Smooth muscle cell (in vitro differentiated cells): Measurements from ENCODE around the gene HDAC9. TPM values are rescaled to one million over a fixed set of nuclear protein-coding genes. Genes with fewer than 3 reads are reported as not detected.

Source experiments
- DNase-seq: peaks from one replicate; lab custom pipeline; 2025; ENCODE audit not compliant: unreplicated experiment; lab: John Stamatoyannopoulos, UW
- H2AFZ ChIP-seq: fragments of 200-600 bp; sonication (generic); 2 replicates; pipeline ENCODE4 v1.6.0; 2016; ENCODE audit warnings: antibody characterized with exemption, low read depth, mild to moderate bottlenecking
- H3F3A ChIP-seq: fragments of 200-600 bp; sonication (generic); 2 replicates; pipeline ENCODE4 v1.6.0; 2017; ENCODE audit warnings: antibody characterized with exemption, low read depth
- H3K27ac ChIP-seq: fragments of 200-600 bp; sonication (generic); 2 replicates; pipeline ENCODE4 v1.5.1; 2016; ENCODE audit warnings: low read depth, mild to moderate bottlenecking
- H3K27me3 ChIP-seq: fragments of 200-600 bp; sonication (generic); 2 replicates; pipeline ENCODE4 v1.6.1; 2016; ENCODE audit warnings: low read depth, mild to moderate bottlenecking
- H3K36me3 ChIP-seq: fragments of 200-600 bp; sonication (generic); 2 replicates; pipeline ENCODE4 v1.5.1; 2016; ENCODE audit warnings: low read depth
- H3K4me1 ChIP-seq: fragments of 200-600 bp; sonication (generic); 2 replicates; pipeline ENCODE4 v1.5.1; 2016; ENCODE audit warnings: low read depth
- H3K4me2 ChIP-seq: fragments of 200-600 bp; sonication (generic); 2 replicates; pipeline ENCODE4 v1.6.0; 2016; ENCODE audit warnings: mild to moderate bottlenecking
- H3K4me3 ChIP-seq: fragments of 200-600 bp; sonication (generic); 2 replicates; pipeline ENCODE4 v1.5.1; 2016; ENCODE audit warnings: mild to moderate bottlenecking
- H3K79me2 ChIP-seq: fragments of 200-600 bp; sonication (generic); 2 replicates; pipeline ENCODE4 v1.6.0; 2016; ENCODE audit warnings: low read depth, mild to moderate bottlenecking
- H3K9ac ChIP-seq: fragments of 200-600 bp; sonication (generic); 2 replicates; pipeline ENCODE4 v1.6.0; 2016; ENCODE audit warnings: low read depth
- H3K9me3 ChIP-seq: fragments of 200-600 bp; sonication (generic); replicated peaks from 2 replicates; pipeline ENCODE4 v1.5.1; 2016; ENCODE audit warnings: low read depth
- H4K20me1 ChIP-seq: fragments of 200-600 bp; sonication (generic); 2 replicates; pipeline ENCODE4 v1.6.0; 2016; ENCODE audit warnings: low read depth
- WGBS: methylation state at CpG from one replicate; pipeline ENCODE4 v1.1.7; 2016; ENCODE audit warnings: low lambda C conversion rate; 5-methylcytosine and 5-hydroxymethylcytosine counted together
- polyA plus RNA-seq: library from polyadenylated mRNA; unstranded; fragments of >200 nt; fragmentation: Nextera tagmentation; extraction: Ambion mirVana; gene quantifications from 2 replicates; pipeline ENCODE4 v1.2.1, GENCODE V29; 2016
- total RNA-seq: library from RNA; depleted of rRNA; stranded (reverse); fragments of >200 nt; gene quantifications from 2 replicates; pipeline ENCODE4 v1.2.3, GENCODE V29; 2014
- TF ChIP-seq, protein P1 (sequence below): fragments of 200-600 bp; sonication (generic); IDR thresholded peaks from 2 replicates; pipeline ENCODE4 v1.5.1; 2017; ENCODE audit warnings: borderline replicate concordance, mild to moderate bottlenecking, antibody characterized with exemption; ENCODE audit not compliant: insufficient read depth, poor library complexity, severe bottlenecking

The HDAC9 gene
- total and polyA plus RNA-seq, 2 experiments from 2014 or later, result 2.2 to 7.1 TPM

DNA sequence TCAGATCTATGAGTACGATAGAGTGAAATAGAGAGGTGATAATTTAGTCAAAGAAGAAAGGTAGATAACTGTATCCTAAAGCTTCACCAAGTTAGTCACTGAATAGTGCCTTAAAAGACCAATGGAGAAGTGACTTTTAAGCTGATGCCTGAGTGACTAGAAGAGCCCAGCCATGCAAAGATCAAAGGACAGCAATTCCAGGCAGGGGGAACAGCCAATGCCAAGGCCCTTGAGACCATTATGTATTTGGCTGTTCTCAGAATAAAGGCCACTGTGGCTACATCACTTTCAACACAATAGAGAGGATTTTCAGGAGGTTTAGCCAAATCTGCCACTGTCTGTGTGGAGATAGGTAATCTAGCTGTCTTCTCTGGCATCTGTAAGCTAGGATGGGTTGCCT, 17.8 kb downstream of the HDAC9 start:
- Histone ChIP-seq H3K9ac (no peak overlapping the region), H3K4me1 (peaks cover 11% of the 10 kb centered on the region), H3K4me3 (no peak overlapping the region), H3K4me2 (no peak overlapping the region), H3K79me2 (no peaks in the 10 kb centered on the region), H3K36me3 (no peaks in the 10 kb centered on the region), H3K27me3 (no peaks in the 10 kb centered on the region), H3K27ac (no peak overlapping the region), H2AFZ (no peak overlapping the region), H4K20me1 (no peaks in the 10 kb centered on the region), H3K9me3 (no peaks in the 10 kb centered on the region), H3F3A (no peaks in the 10 kb centered on the region)
- WGBS, result 100% methylated on average over 1 of the region's 1 CpG
- DNase-seq, result no peak
- TF ChIP-seq, protein P1, sequence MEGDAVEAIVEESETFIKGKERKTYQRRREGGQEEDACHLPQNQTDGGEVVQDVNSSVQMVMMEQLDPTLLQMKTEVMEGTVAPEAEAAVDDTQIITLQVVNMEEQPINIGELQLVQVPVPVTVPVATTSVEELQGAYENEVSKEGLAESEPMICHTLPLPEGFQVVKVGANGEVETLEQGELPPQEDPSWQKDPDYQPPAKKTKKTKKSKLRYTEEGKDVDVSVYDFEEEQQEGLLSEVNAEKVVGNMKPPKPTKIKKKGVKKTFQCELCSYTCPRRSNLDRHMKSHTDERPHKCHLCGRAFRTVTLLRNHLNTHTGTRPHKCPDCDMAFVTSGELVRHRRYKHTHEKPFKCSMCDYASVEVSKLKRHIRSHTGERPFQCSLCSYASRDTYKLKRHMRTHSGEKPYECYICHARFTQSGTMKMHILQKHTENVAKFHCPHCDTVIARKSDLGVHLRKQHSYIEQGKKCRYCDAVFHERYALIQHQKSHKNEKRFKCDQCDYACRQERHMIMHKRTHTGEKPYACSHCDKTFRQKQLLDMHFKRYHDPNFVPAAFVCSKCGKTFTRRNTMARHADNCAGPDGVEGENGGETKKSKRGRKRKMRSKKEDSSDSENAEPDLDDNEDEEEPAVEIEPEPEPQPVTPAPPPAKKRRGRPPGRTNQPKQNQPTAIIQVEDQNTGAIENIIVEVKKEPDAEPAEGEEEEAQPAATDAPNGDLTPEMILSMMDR, result no peak

DNA sequence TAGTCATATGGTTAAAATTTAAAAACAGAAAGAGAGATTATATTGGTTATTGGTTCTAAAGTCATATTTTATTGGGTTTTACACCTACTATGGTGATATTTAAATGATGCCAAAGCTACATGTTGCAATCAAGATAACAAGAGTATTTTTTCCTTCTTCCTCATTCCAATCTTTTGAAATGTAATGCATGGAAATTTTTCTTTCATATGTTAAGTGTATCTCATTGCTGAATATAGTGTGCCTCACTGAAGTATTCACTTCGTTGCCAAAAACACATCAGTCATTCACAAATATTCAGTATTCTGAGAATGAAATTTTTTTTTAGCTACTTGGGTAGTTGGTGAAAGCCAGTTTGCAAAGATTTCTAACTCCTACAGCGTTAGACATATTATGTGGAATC, 19.5 kb downstream of the HDAC9 start:
- no peak overlapping the region for H2AFZ ChIP-seq
- no peaks in the 10 kb centered on the region for H3K79me2 ChIP-seq
- 67% methylated on average over 2 of the region's 2 CpGs for WGBS
- H3K9ac ChIP-seq, result no peak overlapping the region
- H3K36me3 ChIP-seq, result no peaks in the 10 kb centered on the region
- DNase-seq, result no peak
- H3K27ac ChIP-seq, result no peak overlapping the region
- no peaks in the 10 kb centered on the region for H3K27me3 ChIP-seq
- no peaks in the 10 kb centered on the region for H4K20me1 ChIP-seq
- H3K4me2 ChIP-seq, result no peak overlapping the region
- H3F3A ChIP-seq, result no peaks in the 10 kb centered on the region
- no peaks in the 10 kb centered on the region for H3K4me1 ChIP-seq
- no peak overlapping the region for H3K4me3 ChIP-seq
- TF ChIP-seq, protein P1, result no peak
- H3K9me3 ChIP-seq, result no peaks in the 10 kb centered on the region

DNA sequence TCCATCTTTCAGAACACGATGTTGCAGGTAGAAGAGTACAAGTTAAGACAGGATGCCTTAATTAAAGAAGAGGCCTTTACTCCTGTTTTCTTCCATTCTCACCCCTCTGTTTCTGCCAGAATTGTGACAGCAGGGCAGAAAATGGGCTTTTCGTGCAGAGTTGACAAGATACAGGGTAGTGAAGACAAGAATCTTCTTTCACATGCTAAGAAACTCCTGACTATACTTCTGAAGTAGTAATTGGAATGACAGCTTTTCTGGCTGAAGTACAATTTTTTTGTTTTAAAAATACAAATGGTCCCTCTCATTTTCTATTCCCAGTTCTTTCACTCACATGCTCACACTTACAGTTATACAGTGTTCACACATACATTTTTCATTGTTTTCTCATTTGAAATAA, 22.1 kb downstream of the HDAC9 start:
- Histone ChIP-seq H3F3A (no peaks in the 10 kb centered on the region), H3K4me2 (no peak overlapping the region), H3K27ac (no peak overlapping the region), H3K36me3 (no peaks in the 10 kb centered on the region), H2AFZ (no peak overlapping the region), H3K9ac (no peak overlapping the region), H3K27me3 (no peaks in the 10 kb centered on the region), H4K20me1 (no peaks in the 10 kb centered on the region), H3K9me3 (no peaks in the 10 kb centered on the region), H3K79me2 (no peaks in the 10 kb centered on the region), H3K4me3 (no peak overlapping the region), H3K4me1 (peaks cover 22% of the 10 kb centered on the region)
- WGBS, result 85% methylated on average over 2 of the region's 2 CpGs
- TF ChIP-seq, protein P1, result no peak
- DNase-seq, result no peak

DNA sequence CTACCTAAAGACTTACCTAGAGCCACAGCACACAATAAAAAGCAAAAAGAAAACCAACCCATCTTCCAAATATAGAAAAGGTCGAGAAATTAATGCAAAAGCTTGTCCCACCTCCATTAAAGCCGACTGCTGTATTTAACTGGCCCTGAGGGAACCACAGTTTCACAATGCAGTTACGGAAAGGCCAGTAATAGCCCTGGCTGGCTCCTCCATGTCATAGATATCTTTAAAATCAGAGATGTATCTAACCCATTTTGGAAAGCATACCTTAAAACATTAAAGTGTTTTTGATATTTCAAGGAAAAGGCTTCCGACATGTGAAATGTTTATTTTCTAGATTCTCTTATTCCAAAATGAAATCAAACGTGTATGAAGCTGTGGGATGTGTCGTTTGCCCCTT, 23.0 kb downstream of the HDAC9 start:
- H3K9ac ChIP-seq, result no peak overlapping the region
- no peaks in the 10 kb centered on the region for H3K9me3 ChIP-seq
- H3K27ac ChIP-seq, result no peak overlapping the region
- 92% methylated on average over 6 of the region's 6 CpGs for WGBS
- H4K20me1 ChIP-seq, result no peaks in the 10 kb centered on the region
- no peaks in the 10 kb centered on the region for H3F3A ChIP-seq
- no peaks in the 10 kb centered on the region for H3K36me3 ChIP-seq
- no peaks in the 10 kb centered on the region for H3K79me2 ChIP-seq
- no peak for DNase-seq
- H3K4me1 ChIP-seq, result peaks cover 22% of the 10 kb centered on the region
- H2AFZ ChIP-seq, result no peak overlapping the region
- no peak overlapping the region for H3K4me3 ChIP-seq
- no peak overlapping the region for H3K4me2 ChIP-seq
- H3K27me3 ChIP-seq, result no peaks in the 10 kb centered on the region
- TF ChIP-seq, protein P1, result no peak
